Mesothelial cell of epicardium (in vitro differentiated cells): ENCODE results near the gene PTPN5. TPM values are rescaled to one million over a fixed set of nuclear protein-coding genes. Genes with fewer than 3 reads are reported as not detected.
A peak's percentile ranks its signal among the peaks of the same experiment; 100 is the strongest.

ENCODE experiments used
- DNase-seq, 2 experiments: peaks; one replicate each; pipeline ENCODE4 v3.0.0; 2021; ENCODE audit warnings: low spot score in 2 of 2; ENCODE audit not compliant: unreplicated experiment in 2 of 2
- H3K27ac Mint-ChIP-seq: 2 replicates; pipeline ENCODE4 v1.8.0; 2021; ENCODE audit warnings: mixed read lengths
- H3K27me3 Mint-ChIP-seq: 2 replicates; pipeline ENCODE4 v1.8.0; 2021; ENCODE audit warnings: low read depth, mixed read lengths
- H3K36me3 Mint-ChIP-seq: 2 replicates; pipeline ENCODE4 v1.8.0; 2021; ENCODE audit warnings: mixed read lengths
- H3K4me1 Mint-ChIP-seq: 2 replicates; pipeline ENCODE4 v1.8.0; 2021; ENCODE audit warnings: mixed read lengths
- H3K4me3 Mint-ChIP-seq: 2 replicates; pipeline ENCODE4 v1.8.0; 2021; ENCODE audit warnings: mild to moderate bottlenecking, moderate library complexity, mixed read lengths
- H3K9me3 Mint-ChIP-seq: 2 replicates; pipeline ENCODE4 v1.8.0; 2021; ENCODE audit warnings: mixed read lengths
- CTCF ChIP-seq: fragments of 200-600 bp; sonication (generic); IDR thresholded peaks from one replicate; pipeline ENCODE4 v1.5.0; 2021; ENCODE audit warnings: antibody characterized with exemption; ENCODE audit not compliant: unreplicated experiment
- total RNA-seq: library from RNA; stranded (reverse); gene quantifications from 3 replicates; pipeline ENCODE4 v1.2.1, GENCODE V29; 2021

Gene PTPN5
- total RNA-seq, 1 donor from 2014 or later: 3.3 TPM

GRCh38 chr11:18706330-18707243 is 85.0 kb downstream of the PTPN5 start:
- Mint-ChIP-seq H3K9me3 (no peaks in the 10 kb centered on the region), H3K36me3 (no peaks in the 10 kb centered on the region), H3K4me3 (peak overlapping the region; percentile 69), H3K27ac (no peak overlapping the region), H3K27me3 (peaks cover 46% of the 10 kb centered on the region), H3K4me1 (peaks cover 14% of the 10 kb centered on the region)
- DNase-seq: no peak
- TF ChIP-seq CTCF: no peak

- no peak overlapping the region for H3K27ac Mint-ChIP-seq
- H3K4me3 Mint-ChIP-seq: peak overlapping the region; percentile 16
- peaks cover 14% of the 10 kb centered on the region for H3K4me1 Mint-ChIP-seq
- TF ChIP-seq CTCF: no peak
- no peaks in the 10 kb centered on the region for H3K9me3 Mint-ChIP-seq
- DNase-seq: no peak
- peaks cover 41% of the 10 kb centered on the region for H3K27me3 Mint-ChIP-seq
- no peaks in the 10 kb centered on the region for H3K36me3 Mint-ChIP-seq
These were observed 85.8 kb downstream of the PTPN5 start for GRCh38 chr11:18705651-18706281.

GRCh38 chr11:18704698-18705097 is 86.9 kb downstream of the PTPN5 start:
- no peak overlapping the region for H3K4me3 Mint-ChIP-seq
- H3K4me1 Mint-ChIP-seq: peaks cover 18% of the 10 kb centered on the region
- H3K9me3 Mint-ChIP-seq: no peaks in the 10 kb centered on the region
- H3K36me3 Mint-ChIP-seq: no peaks in the 10 kb centered on the region
- TF ChIP-seq CTCF: no peak
- peaks cover 33% of the 10 kb centered on the region for H3K27me3 Mint-ChIP-seq
- DNase-seq: no peak
- peak overlapping the region; percentile 76 for H3K27ac Mint-ChIP-seq

GRCh38 chr11:18704045-18704645 is 87.5 kb downstream of the PTPN5 start:
- no peak for TF ChIP-seq CTCF
- no peaks in the 10 kb centered on the region for H3K36me3 Mint-ChIP-seq
- no peak overlapping the region for H3K27ac Mint-ChIP-seq
- H3K4me1 Mint-ChIP-seq: peaks cover 24% of the 10 kb centered on the region
- H3K4me3 Mint-ChIP-seq: no peak overlapping the region
- H3K9me3 Mint-ChIP-seq: no peaks in the 10 kb centered on the region
- H3K27me3 Mint-ChIP-seq: peaks cover 27% of the 10 kb centered on the region
- DNase-seq: no peak

- Mint-ChIP-seq H3K27ac (peak overlapping the region; percentile 62), H3K4me3 (no peak overlapping the region), H3K27me3 (peaks cover 19% of the 10 kb centered on the region), H3K4me1 (peaks cover 24% of the 10 kb centered on the region), H3K36me3 (no peaks in the 10 kb centered on the region), H3K9me3 (no peaks in the 10 kb centered on the region)
- DNase-seq: no peak
- no peak for TF ChIP-seq CTCF
These were observed 88.4 kb downstream of the PTPN5 start for GRCh38 chr11:18703001-18703763.
